B cell (primary cell): ENCODE results near the gene FOXO3. TPM values are rescaled to one million over a fixed set of nuclear protein-coding genes. Genes with fewer than 3 reads are reported as not detected.

Experiments used
- ATAC-seq: fragments of 200-7000 bp; cut with Tn5 transposase; one replicate; pipeline ENCODE4 v1.10.0; 2021; ENCODE audit warnings: low read depth, mild to moderate bottlenecking, moderate number of reproducible peaks, moderate library complexity
- CTCF ChIA-PET: fragments of 350-600 bp; sonication (Branson Sonifier 250); formaldehyde crosslinking; loops from one replicate; lab custom pipeline; 2021; ENCODE audit warnings: antibody characterized with exemption, inconsistent platforms; lab: Charles Lee
- POLR2A ChIA-PET: fragments of 350-600 bp; sonication (Branson Sonifier 250); formaldehyde crosslinking; loops from one replicate; lab custom pipeline; 2021; ENCODE audit warnings: antibody characterized with exemption; lab: Charles Lee
- DNase-seq: peaks from one replicate; pipeline ENCODE4 v3.0.0; 2013
- H2AFZ ChIP-seq: 2 replicates; pipeline ENCODE4 v1.6.1; 2012; ENCODE audit warnings: mild to moderate bottlenecking, low read depth, low read length; ENCODE audit not compliant: insufficient read depth, poor library complexity, severe bottlenecking
- H3K27ac ChIP-seq, 2 donors: 1 replicate in 1 of 2; 2 replicates in 1 of 2; pipeline ENCODE4 v1.5.1; 2012 to 2013; ENCODE audit warnings: low read length in 2 of 2, mild to moderate bottlenecking in 2 of 2, moderate library complexity in 1 of 2
- H3K27me3 ChIP-seq, 4 experiments: fragments of 200-600 bp in 1 of 4; sonication (generic) in 1 of 4; replicated peaks in 1 of 4; 1 replicate in 2 of 4; 2 replicates in 2 of 4; pipeline versions ENCODE4 v1.6.1 to v1.7.0; 2013 to 2016; ENCODE audit warnings: low read length in 3 of 4, mild to moderate bottlenecking in 2 of 4, mixed read lengths in 1 of 4, moderate library complexity in 1 of 4; ENCODE audit not compliant: insufficient read depth in 4 of 4, control insufficient read depth in 3 of 4; ENCODE audit errors: control extremely low read depth in 1 of 4
- H3K36me3 ChIP-seq, 2 experiments: replicated peaks in 1 of 2; 1 replicate in 1 of 2; 2 replicates in 1 of 2; pipeline versions ENCODE4 v1.6.1 to v1.7.1; 2013; ENCODE audit warnings: low read length in 1 of 2; ENCODE audit not compliant: insufficient read depth in 2 of 2, control insufficient read depth in 1 of 2; ENCODE audit errors: control extremely low read depth in 1 of 2, extremely low read depth in 1 of 2
- H3K4me1 ChIP-seq, 2 donors: fragments of 200-600 bp in 1 of 2; sonication (generic) in 1 of 2; 1 replicate in 1 of 2; 2 replicates in 1 of 2; pipeline versions ENCODE4 v1.5.1 to v1.6.1; 2013 to 2017; ENCODE audit warnings: low read length in 2 of 2; ENCODE audit not compliant: control insufficient read depth in 2 of 2, insufficient read depth in 2 of 2
- H3K4me2 ChIP-seq: replicated peaks from 2 replicates; pipeline ENCODE3; 2012; ENCODE audit warnings: mild to moderate bottlenecking, low read depth, low read length; ENCODE audit not compliant: poor library complexity, severe bottlenecking
- H3K4me3 ChIP-seq, 5 experiments: fragments of 200-600 bp in 1 of 5; sonication (generic) in 1 of 5; 1 replicate in 3 of 5; 2 replicates in 2 of 5; pipeline versions ENCODE4 v1.5.1 to v1.7.0; 2011 to 2016; ENCODE audit warnings: low read length in 4 of 5, mild to moderate bottlenecking in 4 of 5, low read depth in 2 of 5, control low read depth in 1 of 5, moderate library complexity in 1 of 5; ENCODE audit not compliant: insufficient read depth in 1 of 5; ENCODE audit errors: control extremely low read depth in 1 of 5, extremely low read depth in 1 of 5
- H3K79me2 ChIP-seq: fragments of 200-600 bp; sonication (generic); one replicate; pipeline ENCODE4 v1.6.0; 2016; ENCODE audit warnings: low read length; ENCODE audit not compliant: control insufficient read depth, insufficient read depth
- H3K9ac ChIP-seq: fragments of 200-600 bp; sonication (generic); 2 replicates; pipeline ENCODE4 v1.6.1; 2017; ENCODE audit warnings: mild to moderate bottlenecking, low read length, moderate library complexity
- H3K9me3 ChIP-seq, 3 donors: one replicate each; pipeline versions ENCODE4 v1.6.1 to v1.7.1; 2013; ENCODE audit warnings: low read length in 2 of 3; ENCODE audit not compliant: control insufficient read depth in 2 of 3, insufficient read depth in 1 of 3; ENCODE audit errors: control extremely low read depth in 1 of 3
- H4K20me1 ChIP-seq: 2 replicates; pipeline ENCODE4 v1.6.0; 2012; ENCODE audit warnings: mild to moderate bottlenecking, low read length; ENCODE audit not compliant: insufficient read depth, control insufficient read depth, poor library complexity, severe bottlenecking
- H3K27ac Mint-ChIP-seq: one replicate; pipeline ENCODE4 v1.8.0; 2021; ENCODE audit warnings: mixed read lengths
- H3K27me3 Mint-ChIP-seq: one replicate; pipeline ENCODE4 v1.8.0; 2021; ENCODE audit warnings: mixed read lengths
- H3K4me1 Mint-ChIP-seq: one replicate; pipeline ENCODE4 v1.8.0; 2021; ENCODE audit warnings: mixed read lengths
- H3K4me3 Mint-ChIP-seq: one replicate; pipeline ENCODE4 v1.8.0; 2021; ENCODE audit warnings: mixed read lengths
- H3K9me3 Mint-ChIP-seq: one replicate; pipeline ENCODE4 v1.8.0; 2022; ENCODE audit warnings: mixed read lengths; ENCODE audit not compliant: insufficient read depth
- CTCF ChIP-seq: fragments of 200-600 bp; IDR thresholded peaks from one replicate; pipeline ENCODE4 v1.8.0; 2022; ENCODE audit warnings: antibody characterized with exemption, mild to moderate bottlenecking
- EZH2 ChIP-seq: IDR thresholded peaks from 2 replicates; pipeline ENCODE4 v1.6.1; 2012; ENCODE audit warnings: borderline replicate concordance, low read depth, mild to moderate bottlenecking, moderate library complexity, low read length; ENCODE audit not compliant: insufficient read depth, poor library complexity, severe bottlenecking
- WGBS: methylation state at CpG from one replicate; pipeline ENCODE4 v1.1.5; 2013; ENCODE audit warnings: missing lambda C conversion rate; ENCODE audit not compliant: insufficient coverage; 5-methylcytosine and 5-hydroxymethylcytosine counted together
- intact Hi-C: fragments of 100-400 bp; cut with micrococcal nuclease; formaldehyde crosslinking; loops from one replicate; pipeline ENCODE4 v1.10.0; 2022
- polyA plus RNA-seq: library from polyadenylated mRNA; depleted of rRNA; stranded (reverse); fragments of >200 nt; gene quantifications from 2 replicates; pipeline ENCODE4 v1.2.3, GENCODE V29; 2012
- total RNA-seq, 2 donors: library from RNA; stranded (reverse); fragments of 120-200 nt in 1 of 2; gene quantifications; 1 replicate in 1 of 2; 2 replicates in 1 of 2; pipeline versions ENCODE4 v1.2.3 to v1.2.4, GENCODE V29; 2013 to 2022

Gene FOXO3
- total and polyA plus RNA-seq, 2 donors (not counting 1 experiment from before 2014, with no cell fraction given) = 6.0 to 16.9 TPM

GRCh38 chr6:108580646-108581045 is 19.9 kb downstream of the FOXO3 start:
- H3K36me3 ChIP-seq = peaks cover 0 to 7% of the 10 kb centered on the region in 2 experiments
- no peak overlapping the region for H3K9ac ChIP-seq
- POLR2A ChIA-PET = no interaction called here
- no peak overlapping the region for H3K4me3 ChIP-seq
- intact Hi-C loops = no loop called here
- TF ChIP-seq EZH2 (no peak), CTCF (no peak)
- peaks cover 21% of the 10 kb centered on the region for H4K20me1 ChIP-seq
- no peak overlapping the region for H2AFZ ChIP-seq
- H3K4me1 ChIP-seq = peaks cover 18 to 25% of the 10 kb centered on the region in 2 donors
- peaks cover 65% of the 10 kb centered on the region for H3K4me1 Mint-ChIP-seq
- no peak overlapping the region for H3K27ac ChIP-seq
- no peaks in the 10 kb centered on the region for H3K27me3 ChIP-seq
- H3K9me3 Mint-ChIP-seq = no peaks in the 10 kb centered on the region
- WGBS = 100% methylated on average over 1 of the region's 2 CpGs
- H3K27ac Mint-ChIP-seq = no peak overlapping the region
- DNase-seq (no peak), ATAC-seq (no peak)
- no peaks in the 10 kb centered on the region for H3K27me3 Mint-ChIP-seq
- no peaks in the 10 kb centered on the region for H3K9me3 ChIP-seq
- CTCF ChIA-PET = no interaction called here
- H3K4me3 Mint-ChIP-seq = no peak overlapping the region
- no peak overlapping the region for H3K4me2 ChIP-seq
- peaks cover 85% of the 10 kb centered on the region for H3K79me2 ChIP-seq

DNA sequence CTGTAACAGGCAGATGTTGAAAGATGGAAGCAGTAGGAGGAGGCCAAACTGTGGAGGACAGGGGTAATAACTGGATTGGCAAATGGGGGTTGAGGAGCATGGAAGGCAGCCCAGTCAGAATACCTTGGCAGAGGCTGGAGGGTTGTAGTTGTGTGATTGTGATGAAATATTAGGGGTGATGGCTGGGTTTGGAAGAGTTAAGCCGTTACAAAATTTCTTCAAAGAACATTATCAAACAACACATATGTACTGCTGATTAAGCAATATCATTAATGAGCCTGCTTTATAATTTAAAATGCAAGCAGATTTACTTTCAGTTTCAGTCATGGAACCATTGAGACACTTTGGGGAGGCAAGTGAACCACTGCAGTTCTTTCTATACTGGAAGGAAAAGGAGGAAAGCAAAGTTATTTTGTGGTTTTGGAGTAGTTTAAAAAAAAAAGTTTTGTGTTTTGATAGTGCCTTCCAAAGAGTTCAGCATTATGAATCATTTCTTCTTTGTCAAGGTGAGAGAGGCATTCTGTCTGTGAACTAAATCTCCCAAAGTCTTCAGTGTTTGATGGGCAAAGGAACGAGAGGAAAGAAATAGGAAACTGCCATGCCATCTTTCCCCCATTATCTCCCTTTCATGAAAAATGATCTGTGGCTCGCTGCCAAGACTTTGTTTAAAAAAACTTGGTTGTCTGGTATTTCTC is 20.7 kb downstream of the FOXO3 start:
- no peak overlapping the region for H2AFZ ChIP-seq
- intact Hi-C loops = no loop called here
- peaks cover 65% of the 10 kb centered on the region for H3K4me1 Mint-ChIP-seq
- no peaks in the 10 kb centered on the region for H3K27me3 Mint-ChIP-seq
- H3K36me3 ChIP-seq = peaks cover 0 to 7% of the 10 kb centered on the region in 2 experiments
- ChIA-PET CTCF (no interaction called here), POLR2A (no interaction called here)
- peaks cover 93% of the 10 kb centered on the region for H3K79me2 ChIP-seq
- no peak overlapping the region for H3K9ac ChIP-seq
- peak overlapping the region; percentile 4 for H3K4me3 Mint-ChIP-seq
- H3K4me3 ChIP-seq = no peak overlapping the region
- no peaks in the 10 kb centered on the region for H3K9me3 Mint-ChIP-seq
- H4K20me1 ChIP-seq = peaks cover 25% of the 10 kb centered on the region
- H3K27ac Mint-ChIP-seq = no peak overlapping the region
- TF ChIP-seq CTCF (no peak), EZH2 (no peak)
- ATAC-seq = no peak
- H3K4me1 ChIP-seq = peaks cover 18 to 20% of the 10 kb centered on the region in 2 donors
- no peak for DNase-seq
- WGBS = no CpG with 5 or more reads among the region's 3 CpGs
- no peak overlapping the region for H3K27ac ChIP-seq
- H3K9me3 ChIP-seq = no peaks in the 10 kb centered on the region
- no peaks in the 10 kb centered on the region for H3K27me3 ChIP-seq
- H3K4me2 ChIP-seq = peak overlapping the region; percentile 39
